GM18508 (cell line): ENCODE data around the gene ELMO2.

Experiments
- ATAC-seq: cut with Tn5 transposase; IDR thresholded peaks from one replicate; pipeline ENCODE4 v1.9.1; 2021; ENCODE audit warnings: moderate number of reproducible peaks; ENCODE audit not compliant: insufficient read depth, unreplicated experiment

ELMO2 gene

DNA sequence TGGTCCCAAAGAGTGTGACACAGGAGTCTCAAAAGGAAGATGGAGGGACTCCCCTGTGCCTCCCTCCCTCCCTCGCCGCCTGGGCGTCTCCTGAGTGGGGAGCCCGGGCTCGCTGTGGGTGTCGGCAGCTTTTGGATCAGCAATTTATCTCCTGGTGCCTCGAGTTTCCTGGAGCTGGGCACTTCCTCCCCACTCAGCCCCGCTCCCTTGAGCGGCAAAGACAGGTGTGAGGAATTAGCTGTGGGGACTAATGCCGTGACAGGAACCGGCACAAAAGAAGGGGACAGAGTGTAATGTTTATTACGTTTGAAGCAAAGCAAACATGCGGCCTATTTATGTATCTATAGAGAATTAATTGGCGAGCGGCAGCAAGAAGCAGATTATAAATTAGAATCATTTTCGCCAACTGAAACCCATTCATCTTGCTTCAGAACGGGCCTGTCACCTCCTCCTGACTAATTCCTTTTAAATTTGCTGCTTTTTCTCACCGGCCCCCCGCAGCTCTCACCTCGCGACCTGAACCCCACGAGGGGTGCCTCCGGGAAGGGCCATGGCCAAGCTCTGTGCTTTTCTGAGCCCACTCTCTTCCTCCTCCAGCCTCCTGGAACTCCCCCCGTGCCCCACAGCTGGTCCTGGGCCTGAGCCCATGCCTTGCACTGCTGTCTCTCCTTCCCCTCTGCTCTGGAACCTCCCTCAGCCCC is 89.3 kb downstream of the ELMO2 start:
- no peak for ATAC-seq
